ENCODE results near the gene METAP1D.

DNA sequence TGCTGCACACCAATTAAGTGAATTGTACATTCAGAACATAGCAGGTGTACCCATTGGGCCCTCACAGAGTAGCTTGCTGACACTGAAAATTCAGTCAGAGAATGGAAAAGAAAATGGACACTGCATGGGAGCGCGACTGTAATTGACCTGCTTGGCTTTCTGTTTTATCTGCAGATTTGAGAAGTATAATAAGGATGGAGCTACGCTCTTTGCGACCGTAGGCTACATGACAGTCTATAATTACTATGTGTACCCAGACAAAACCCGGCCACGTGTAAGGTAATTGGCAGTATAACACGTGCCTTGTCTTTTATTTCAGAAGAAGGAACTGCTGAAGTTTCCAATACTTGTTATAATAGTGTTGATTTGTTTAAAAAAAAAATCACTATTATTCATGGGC is 33.5 kb upstream of the METAP1D start:
- no peak for TF ChIP-seq POLR2A (IDR thresholded peaks at IDR 0.05; ENCODE audit: low read depth, low read length)
- TF ChIP-seq BHLHE40 (IDR thresholded peaks at IDR 0.05; ENCODE audit: low read depth, low read length): no peak
- TF ChIP-seq MAZ (IDR thresholded peaks at IDR 0.05; ENCODE audit: borderline replicate concordance, low read depth, low read length): no peak
- TF ChIP-seq, protein P1, sequence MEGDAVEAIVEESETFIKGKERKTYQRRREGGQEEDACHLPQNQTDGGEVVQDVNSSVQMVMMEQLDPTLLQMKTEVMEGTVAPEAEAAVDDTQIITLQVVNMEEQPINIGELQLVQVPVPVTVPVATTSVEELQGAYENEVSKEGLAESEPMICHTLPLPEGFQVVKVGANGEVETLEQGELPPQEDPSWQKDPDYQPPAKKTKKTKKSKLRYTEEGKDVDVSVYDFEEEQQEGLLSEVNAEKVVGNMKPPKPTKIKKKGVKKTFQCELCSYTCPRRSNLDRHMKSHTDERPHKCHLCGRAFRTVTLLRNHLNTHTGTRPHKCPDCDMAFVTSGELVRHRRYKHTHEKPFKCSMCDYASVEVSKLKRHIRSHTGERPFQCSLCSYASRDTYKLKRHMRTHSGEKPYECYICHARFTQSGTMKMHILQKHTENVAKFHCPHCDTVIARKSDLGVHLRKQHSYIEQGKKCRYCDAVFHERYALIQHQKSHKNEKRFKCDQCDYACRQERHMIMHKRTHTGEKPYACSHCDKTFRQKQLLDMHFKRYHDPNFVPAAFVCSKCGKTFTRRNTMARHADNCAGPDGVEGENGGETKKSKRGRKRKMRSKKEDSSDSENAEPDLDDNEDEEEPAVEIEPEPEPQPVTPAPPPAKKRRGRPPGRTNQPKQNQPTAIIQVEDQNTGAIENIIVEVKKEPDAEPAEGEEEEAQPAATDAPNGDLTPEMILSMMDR (conservative IDR thresholded peaks at IDR 0.05; ENCODE audit: low read depth, low read length): no peak
- TF ChIP-seq RAD21 (IDR thresholded peaks at IDR 0.05; ENCODE audit: low read length): no peak
- TF ChIP-seq, protein P2, sequence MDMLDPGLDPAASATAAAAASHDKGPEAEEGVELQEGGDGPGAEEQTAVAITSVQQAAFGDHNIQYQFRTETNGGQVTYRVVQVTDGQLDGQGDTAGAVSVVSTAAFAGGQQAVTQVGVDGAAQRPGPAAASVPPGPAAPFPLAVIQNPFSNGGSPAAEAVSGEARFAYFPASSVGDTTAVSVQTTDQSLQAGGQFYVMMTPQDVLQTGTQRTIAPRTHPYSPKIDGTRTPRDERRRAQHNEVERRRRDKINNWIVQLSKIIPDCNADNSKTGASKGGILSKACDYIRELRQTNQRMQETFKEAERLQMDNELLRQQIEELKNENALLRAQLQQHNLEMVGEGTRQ (IDR thresholded peaks at IDR 0.05; ENCODE audit: low read depth, low read length): no peak
- no peak for TF ChIP-seq FOS (IDR thresholded peaks at IDR 0.05; ENCODE audit: low read depth, low read length)
